Neural crest cell (in vitro differentiated cells): ENCODE results near the gene ZDHHC18. TPM values are rescaled to one million over a fixed set of nuclear protein-coding genes. Genes with fewer than 3 reads are reported as not detected.
A peak's percentile ranks its signal among the peaks of the same experiment; 100 is the strongest.

ENCODE experiments used
- DNase-seq: peaks from one replicate; pipeline ENCODE4 v3.0.0; 2021; ENCODE audit warnings: low read depth, mixed read lengths, low spot score
- H3K27ac Mint-ChIP-seq: one replicate; pipeline ENCODE4 v1.8.0; 2021; ENCODE audit warnings: mild to moderate bottlenecking, mixed read lengths; ENCODE audit not compliant: unreplicated experiment
- H3K27me3 Mint-ChIP-seq: 2 replicates; pipeline ENCODE4 v1.8.0; 2021; ENCODE audit warnings: low read depth, mild to moderate bottlenecking, mixed read lengths
- H3K36me3 Mint-ChIP-seq: 2 replicates; pipeline ENCODE4 v1.8.0; 2021; ENCODE audit warnings: low read depth, mild to moderate bottlenecking, mixed read lengths
- H3K4me1 Mint-ChIP-seq: 2 replicates; pipeline ENCODE4 v1.8.0; 2021; ENCODE audit warnings: mixed read lengths
- H3K4me3 Mint-ChIP-seq: one replicate; pipeline ENCODE4 v1.8.0; 2021; ENCODE audit warnings: mild to moderate bottlenecking, mixed read lengths
- H3K9me3 Mint-ChIP-seq: 2 replicates; pipeline ENCODE4 v1.8.0; 2021; ENCODE audit warnings: mixed read lengths
- total RNA-seq: library from RNA; stranded (reverse); gene quantifications from 2 replicates; pipeline ENCODE4 v1.2.1, GENCODE V29; 2021
- TF ChIP-seq, protein P1 (sequence below): fragments of 200-600 bp; sonication (generic); conservative IDR thresholded peaks from 2 replicates; pipeline ENCODE4 v1.5.0; 2021; ENCODE audit warnings: antibody characterized with exemption, mild to moderate bottlenecking

Gene ZDHHC18
- total RNA-seq, 1 donor from 2014 or later, result 44.3 TPM

DNA sequence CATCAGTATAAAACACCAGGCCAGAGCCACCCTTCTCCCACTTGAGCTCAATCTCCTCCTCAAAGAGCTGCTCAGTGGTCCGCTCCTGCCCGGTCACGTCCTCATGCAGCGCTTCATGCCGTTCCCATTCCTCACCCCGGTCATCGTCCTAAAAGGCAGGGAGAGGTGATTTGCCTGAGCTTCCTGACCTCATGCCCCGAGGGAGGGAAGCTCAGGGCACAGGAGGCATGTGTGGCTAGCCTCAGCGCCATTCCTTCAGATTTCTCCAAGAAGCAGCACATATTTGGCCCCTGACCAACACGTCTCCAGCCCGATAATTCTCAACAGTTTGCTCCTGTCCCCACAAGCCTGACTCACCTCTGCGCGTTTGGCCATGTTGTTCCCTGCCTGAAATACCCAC lies 67.8 kb downstream of the ZDHHC18 start:
- TF ChIP-seq, protein P1, sequence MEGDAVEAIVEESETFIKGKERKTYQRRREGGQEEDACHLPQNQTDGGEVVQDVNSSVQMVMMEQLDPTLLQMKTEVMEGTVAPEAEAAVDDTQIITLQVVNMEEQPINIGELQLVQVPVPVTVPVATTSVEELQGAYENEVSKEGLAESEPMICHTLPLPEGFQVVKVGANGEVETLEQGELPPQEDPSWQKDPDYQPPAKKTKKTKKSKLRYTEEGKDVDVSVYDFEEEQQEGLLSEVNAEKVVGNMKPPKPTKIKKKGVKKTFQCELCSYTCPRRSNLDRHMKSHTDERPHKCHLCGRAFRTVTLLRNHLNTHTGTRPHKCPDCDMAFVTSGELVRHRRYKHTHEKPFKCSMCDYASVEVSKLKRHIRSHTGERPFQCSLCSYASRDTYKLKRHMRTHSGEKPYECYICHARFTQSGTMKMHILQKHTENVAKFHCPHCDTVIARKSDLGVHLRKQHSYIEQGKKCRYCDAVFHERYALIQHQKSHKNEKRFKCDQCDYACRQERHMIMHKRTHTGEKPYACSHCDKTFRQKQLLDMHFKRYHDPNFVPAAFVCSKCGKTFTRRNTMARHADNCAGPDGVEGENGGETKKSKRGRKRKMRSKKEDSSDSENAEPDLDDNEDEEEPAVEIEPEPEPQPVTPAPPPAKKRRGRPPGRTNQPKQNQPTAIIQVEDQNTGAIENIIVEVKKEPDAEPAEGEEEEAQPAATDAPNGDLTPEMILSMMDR, result no peak
- Mint-ChIP-seq H3K4me1 (peaks cover 16% of the 10 kb centered on the region), H3K4me3 (peak overlapping the region; percentile 56), H3K9me3 (no peaks in the 10 kb centered on the region), H3K27me3 (no peaks in the 10 kb centered on the region), H3K36me3 (peaks cover 14% of the 10 kb centered on the region), H3K27ac (no peak overlapping the region)
- no peak for DNase-seq

DNA sequence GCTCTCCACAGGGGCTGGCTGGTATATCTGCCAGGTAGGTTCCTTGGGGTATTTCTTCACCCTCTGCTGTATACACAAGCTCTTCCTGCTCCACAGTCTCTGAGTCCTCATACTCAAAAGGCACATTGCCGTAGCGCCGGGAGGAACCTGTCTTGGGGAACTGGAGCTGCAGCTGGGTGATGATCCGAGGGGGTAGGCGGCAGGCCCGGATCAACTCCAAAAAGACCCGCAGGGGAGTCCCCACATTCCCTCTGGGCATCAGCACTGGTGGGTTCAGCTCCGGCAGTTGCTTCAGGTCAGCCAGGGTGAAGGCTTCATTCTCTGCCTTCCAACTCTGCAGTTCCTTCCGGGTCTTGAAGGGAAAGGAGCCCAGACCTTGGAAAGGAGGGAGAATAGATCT lies 70.9 kb downstream of the ZDHHC18 start:
- peaks cover 30% of the 10 kb centered on the region for H3K4me1 Mint-ChIP-seq
- H3K27ac Mint-ChIP-seq, result no peak overlapping the region
- TF ChIP-seq, protein P1, result no peak
- no peak for DNase-seq
- peaks cover 5% of the 10 kb centered on the region for H3K27me3 Mint-ChIP-seq
- peak overlapping the region; percentile 41 for H3K4me3 Mint-ChIP-seq
- peaks cover 11% of the 10 kb centered on the region for H3K36me3 Mint-ChIP-seq
- H3K9me3 Mint-ChIP-seq, result peaks cover 3% of the 10 kb centered on the region

DNA sequence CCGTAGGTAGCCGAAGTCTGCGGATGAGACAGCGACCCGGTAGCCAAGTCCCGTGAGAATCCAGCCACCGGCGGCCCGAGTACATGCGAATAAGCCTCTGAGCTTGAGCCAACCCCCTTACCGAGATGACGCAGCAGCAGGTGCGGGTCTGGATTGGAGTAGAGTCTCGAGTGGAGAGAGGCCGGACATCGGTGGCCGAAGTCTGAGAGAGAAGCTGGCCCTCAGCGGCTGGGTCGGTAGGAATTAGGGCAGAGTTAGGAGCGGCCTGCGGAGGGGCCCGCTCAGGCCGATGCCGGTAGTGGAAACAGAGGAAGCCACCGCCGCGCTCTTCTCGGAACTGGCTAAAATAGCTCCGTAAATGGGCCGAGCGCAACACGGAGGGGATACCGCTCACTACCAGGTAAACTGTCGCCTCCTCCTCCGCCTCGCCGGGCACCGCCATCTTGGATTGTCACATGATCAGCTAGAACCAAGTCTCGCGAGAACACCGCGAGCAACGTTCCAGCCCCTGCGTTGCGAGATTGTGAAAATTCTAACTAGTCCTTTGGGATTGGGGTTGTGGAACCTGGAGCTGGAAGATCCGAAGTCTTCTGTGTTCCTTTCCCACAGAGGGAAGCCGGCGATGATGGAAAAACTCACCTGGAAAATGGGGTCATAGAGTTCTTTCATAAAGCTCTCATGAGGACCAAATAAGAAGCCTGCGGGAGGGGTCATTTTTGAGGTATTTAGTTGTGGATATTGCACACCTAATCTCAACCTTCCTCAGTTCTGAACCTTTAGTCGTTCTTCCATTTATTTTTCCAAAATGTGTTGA lies 73.7 kb downstream of the ZDHHC18 start, which contains the start of gene GPATCH3:
Gene GPATCH3, minus strand, starts transcription at position 467 of the 814 bp plus-strand sequence. Its CDS starts 25 bp downstream, at position 442.
- H3K4me3 Mint-ChIP-seq, result peak within 1 kb of the TSS; percentile 89
- peaks cover 31% of the 10 kb centered on the region for H3K4me1 Mint-ChIP-seq
- H3K27me3 Mint-ChIP-seq, result peaks cover 5% of the 10 kb centered on the region
- TF ChIP-seq, protein P1, result no peak
- peak within 1 kb of the TSS; percentile 95 for H3K27ac Mint-ChIP-seq
- DNase-seq, result peak; percentile 88
- H3K36me3 Mint-ChIP-seq, result no peaks in the 10 kb centered on the region
- H3K9me3 Mint-ChIP-seq, result peaks cover 3% of the 10 kb centered on the region

DNA sequence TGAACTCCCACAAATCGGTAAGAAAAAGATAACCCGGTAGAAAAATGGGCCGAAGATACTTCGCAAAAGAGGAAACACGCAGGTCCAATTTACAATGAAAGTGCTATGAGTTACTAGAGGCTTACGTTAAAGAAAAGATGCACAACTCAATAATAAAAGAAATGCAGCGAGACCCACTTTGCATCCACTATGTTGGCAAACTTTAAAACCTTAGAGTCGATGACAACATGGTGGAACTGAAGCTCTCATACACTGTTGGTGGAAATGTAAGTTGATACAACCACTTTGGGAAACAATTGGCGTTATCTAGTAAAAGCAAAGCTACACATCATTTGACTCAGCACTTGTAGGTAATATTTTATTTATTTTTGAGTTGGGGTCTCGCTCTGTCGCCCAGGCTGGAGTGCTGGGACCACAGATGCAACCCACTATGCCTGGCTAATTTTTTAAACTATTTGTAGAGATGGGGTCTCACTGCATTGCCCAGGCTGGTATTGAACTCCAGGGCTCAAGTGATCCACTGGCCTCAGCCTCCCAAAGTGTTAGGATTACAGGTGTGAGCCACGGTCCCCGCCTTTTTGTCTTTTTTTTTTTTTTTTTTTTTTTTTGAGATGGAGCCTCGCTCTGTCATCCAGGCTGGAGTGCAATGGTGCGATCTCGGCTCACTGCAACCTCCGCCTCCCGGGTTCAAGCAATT lies 74.5 kb downstream of the ZDHHC18 start:
- peaks cover 7% of the 10 kb centered on the region for H3K27me3 Mint-ChIP-seq
- H3K4me1 Mint-ChIP-seq, result peaks cover 31% of the 10 kb centered on the region
- TF ChIP-seq, protein P1, result no peak
- H3K27ac Mint-ChIP-seq, result peak overlapping the region; percentile 95
- H3K9me3 Mint-ChIP-seq, result peaks cover 3% of the 10 kb centered on the region
- peak overlapping the region; percentile 89 for H3K4me3 Mint-ChIP-seq
- no peaks in the 10 kb centered on the region for H3K36me3 Mint-ChIP-seq
- no peak for DNase-seq

Other genes starting within 250 kb of the ZDHHC18 start
- 155 and 160 TPM in 2 replicates for gene ARID1A, start 130.7 kb upstream of the ZDHHC18 start, total RNA-seq
- gene PIGV, start 38.7 kb upstream of the ZDHHC18 start, total RNA-seq, result 8.7 and 11.1 TPM in 2 replicates
- 0.30 TPM in 1 of 2 replicates, not detected in the other for gene SFN, start 36.5 kb downstream of the ZDHHC18 start, total RNA-seq
- 28.5 and 31.7 TPM in 2 replicates for gene GPN2, start 63.6 kb downstream of the ZDHHC18 start, total RNA-seq
- 17.2 and 21.3 TPM in 2 replicates for gene GPATCH3, start 73.8 kb downstream of the ZDHHC18 start, total RNA-seq
- gene NR0B2, start 87.3 kb downstream of the ZDHHC18 start, total RNA-seq, result not detected in 2 replicates
- gene NUDC, start 95.1 kb downstream of the ZDHHC18 start, total RNA-seq, result 96.1 and 102 TPM in 2 replicates
- not detected in 2 replicates for gene KDF1, start 133.8 kb downstream of the ZDHHC18 start, total RNA-seq
- gene TRNP1, start 167.0 kb downstream of the ZDHHC18 start, total RNA-seq, result 16.7 and 18.7 TPM in 2 replicates
- 10.1 and 11.0 TPM in 2 replicates for gene TENT5B, start 186.2 kb downstream of the ZDHHC18 start, total RNA-seq